ENCODE data around the gene SLU7. TPM values are rescaled to one million over a fixed set of nuclear protein-coding genes. Genes with fewer than 3 reads are reported as not detected.

SLU7 gene
- polyA plus RNA-seq, 1 of the 3 experiments (the other 2 are of a cell fraction) = 22.3 TPM

DNA sequence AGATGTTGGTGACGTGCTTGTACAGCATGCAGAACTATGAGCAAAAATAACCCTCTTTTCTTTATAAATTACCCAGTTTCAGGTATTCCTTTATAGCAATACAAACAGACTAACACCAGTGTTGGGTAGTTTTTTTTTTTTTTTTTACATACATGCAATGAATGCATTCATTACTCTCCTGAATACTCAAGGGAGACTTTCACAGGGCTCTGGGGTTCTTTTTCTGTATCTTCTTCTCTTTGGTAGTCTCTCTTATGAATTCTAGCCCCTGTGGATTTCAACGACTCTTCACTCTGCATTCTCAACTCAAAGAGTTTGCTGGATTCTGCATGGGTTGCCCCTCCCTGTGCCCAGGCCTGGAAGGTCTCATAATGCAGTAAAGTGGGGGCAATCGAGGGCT, 30.6 kb upstream of the SLU7 start:
- H2AFZ ChIP-seq (ENCODE audit: low read depth) = no peak overlapping the region
- DNase-seq = no peak
- H3K79me2 ChIP-seq (ENCODE audit: insufficient read depth) = no peaks in the 10 kb centered on the region
- H3K9me2 ChIP-seq = no peaks in the 10 kb centered on the region
- no peaks in the 10 kb centered on the region for H3K4me1 ChIP-seq (ENCODE audit: control insufficient read depth in 1 of 2, insufficient read depth in 2 of 2, low read depth in 1 of 2, low read length in 1 of 2)
- no peak overlapping the region for H3K9ac ChIP-seq
- 42% methylated on average over 3 of the region's 3 CpGs for WGBS (ENCODE audit: low lambda C conversion rate)
- no peak for TF ChIP-seq RXRA (IDR thresholded peaks at IDR 0.05; ENCODE audit: borderline replicate concordance, low read depth)
- TF ChIP-seq NFIC (IDR thresholded peaks at IDR 0.05; ENCODE audit: borderline replicate concordance) = no peak
- no peak for TF ChIP-seq CHD2 (IDR thresholded peaks at IDR 0.05; ENCODE audit: low read length, partially characterized antibody)
- no peak for TF ChIP-seq MXI1 (IDR thresholded peaks at IDR 0.05; ENCODE audit: low read depth, low read length)
- TF ChIP-seq RFX5 (IDR thresholded peaks at IDR 0.05; ENCODE audit: low read length) = no peak
- TF ChIP-seq TEAD4 (IDR thresholded peaks at IDR 0.05; ENCODE audit: borderline replicate concordance, insufficient read depth) = no peak
- no peak for TF ChIP-seq MAX (IDR thresholded peaks at IDR 0.05; ENCODE audit: low read depth)
- TF ChIP-seq, protein P1, sequence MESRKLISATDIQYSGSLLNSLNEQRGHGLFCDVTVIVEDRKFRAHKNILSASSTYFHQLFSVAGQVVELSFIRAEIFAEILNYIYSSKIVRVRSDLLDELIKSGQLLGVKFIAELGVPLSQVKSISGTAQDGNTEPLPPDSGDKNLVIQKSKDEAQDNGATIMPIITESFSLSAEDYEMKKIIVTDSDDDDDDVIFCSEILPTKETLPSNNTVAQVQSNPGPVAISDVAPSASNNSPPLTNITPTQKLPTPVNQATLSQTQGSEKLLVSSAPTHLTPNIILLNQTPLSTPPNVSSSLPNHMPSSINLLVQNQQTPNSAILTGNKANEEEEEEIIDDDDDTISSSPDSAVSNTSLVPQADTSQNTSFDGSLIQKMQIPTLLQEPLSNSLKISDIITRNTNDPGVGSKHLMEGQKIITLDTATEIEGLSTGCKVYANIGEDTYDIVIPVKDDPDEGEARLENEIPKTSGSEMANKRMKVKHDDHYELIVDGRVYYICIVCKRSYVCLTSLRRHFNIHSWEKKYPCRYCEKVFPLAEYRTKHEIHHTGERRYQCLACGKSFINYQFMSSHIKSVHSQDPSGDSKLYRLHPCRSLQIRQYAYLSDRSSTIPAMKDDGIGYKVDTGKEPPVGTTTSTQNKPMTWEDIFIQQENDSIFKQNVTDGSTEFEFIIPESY (IDR thresholded peaks at IDR 0.05; ENCODE audit: borderline replicate concordance, low read depth) = no peak
- no peak for TF ChIP-seq SIN3A (IDR thresholded peaks at IDR 0.05; ENCODE audit: borderline replicate concordance, low read depth, low read length)
- no peak for TF ChIP-seq MEF2A (IDR thresholded peaks at IDR 0.05; ENCODE audit: borderline replicate concordance, low read depth)
- no peak overlapping the region for H3K4me2 ChIP-seq
- ChIA-PET CTCF (interaction anchor here (2.5 kb wide), 1 partner anchor 10 kb away, joined by 22 read pairs; no protein-coding TSS in a partner anchor), POLR2A (no interaction called here)
- no peaks in the 10 kb centered on the region for H4K20me1 ChIP-seq (ENCODE audit: insufficient read depth)
- H3K9me3 ChIP-seq = no peaks in the 10 kb centered on the region
- no peaks in the 10 kb centered on the region for H3K27me3 ChIP-seq (ENCODE audit: insufficient read depth)
- no peak overlapping the region for H3K4me3 ChIP-seq (ENCODE audit: low read depth in 2 of 2, low read length in 1 of 2)
- no peak overlapping the region for H3K27ac ChIP-seq (ENCODE audit: low read depth in 2 of 2, low read length in 1 of 2)
- no peaks in the 10 kb centered on the region for H3K36me3 ChIP-seq (replicated peaks in 1 of 2; ENCODE audit: control insufficient read depth in 1 of 2, insufficient read depth in 2 of 2, low read length in 1 of 2)
- H3F3A ChIP-seq (replicated peaks; ENCODE audit: insufficient read depth) = no peaks in the 10 kb centered on the region

DNA sequence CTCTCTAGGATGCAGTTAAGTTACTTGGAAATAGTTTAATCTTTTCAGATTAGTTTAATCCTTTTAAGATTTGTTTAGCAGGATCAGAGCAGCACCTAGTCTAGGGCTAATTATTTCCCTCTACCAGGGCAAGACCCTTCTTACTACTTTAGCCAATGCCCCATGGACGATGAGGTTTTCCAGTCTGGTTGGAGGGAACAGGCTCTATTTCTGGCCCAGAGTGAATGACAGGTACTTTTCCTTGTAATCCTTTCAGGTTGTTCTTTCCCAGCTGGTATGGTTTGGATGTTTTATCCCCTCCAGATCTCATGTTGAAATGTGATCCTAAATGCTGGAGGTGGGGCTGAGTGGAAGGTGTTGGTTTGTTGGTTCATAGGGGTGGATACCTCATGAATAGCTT, 30.0 kb upstream of the SLU7 start:
- Histone ChIP-seq H2AFZ (ENCODE audit: low read depth) (no peak overlapping the region), H3K27ac (ENCODE audit: low read depth in 2 of 2, low read length in 1 of 2) (no peak overlapping the region), H3K4me1 (ENCODE audit: control insufficient read depth in 1 of 2, insufficient read depth in 2 of 2, low read depth in 1 of 2, low read length in 1 of 2) (no peaks in the 10 kb centered on the region), H3K9ac (no peak overlapping the region), H4K20me1 (ENCODE audit: insufficient read depth) (no peaks in the 10 kb centered on the region), H3K4me2 (no peak overlapping the region), H3K79me2 (ENCODE audit: insufficient read depth) (no peaks in the 10 kb centered on the region), H3K9me2 (no peaks in the 10 kb centered on the region), H3K9me3 (no peaks in the 10 kb centered on the region), H3K27me3 (ENCODE audit: insufficient read depth) (no peaks in the 10 kb centered on the region), H3F3A (replicated peaks; ENCODE audit: insufficient read depth) (no peaks in the 10 kb centered on the region), H3K36me3 (replicated peaks in 1 of 2; ENCODE audit: control insufficient read depth in 1 of 2, insufficient read depth in 2 of 2, low read length in 1 of 2) (no peaks in the 10 kb centered on the region), H3K4me3 (ENCODE audit: low read depth in 2 of 2, low read length in 1 of 2) (no peak overlapping the region)
- 27% methylated on average over 1 of the region's 1 CpG for WGBS (ENCODE audit: low lambda C conversion rate)
- DNase-seq = no peak
- no peak for TF ChIP-seq FOXJ3 (CRISPR knock-in tag; IDR thresholded peaks at IDR 0.05)
- TF ChIP-seq, protein P1 (IDR thresholded peaks at IDR 0.05; ENCODE audit: borderline replicate concordance, low read depth) = no peak
- no peak for TF ChIP-seq EP300 (IDR thresholded peaks at IDR 0.05; ENCODE audit: borderline replicate concordance in 1 of 2, low read depth in 1 of 2, low read length in 1 of 2)
- no peak for TF ChIP-seq REST (IDR thresholded peaks at IDR 0.05; ENCODE audit: low read depth, low read length)
- TF ChIP-seq USF2 (IDR thresholded peaks at IDR 0.05; ENCODE audit: borderline replicate concordance, low read depth, low read length) = no peak
- no peak for TF ChIP-seq RCOR1 (IDR thresholded peaks at IDR 0.05; ENCODE audit: low read length)
- ChIA-PET POLR2A (no interaction called here), CTCF (interaction anchor here (2.5 kb wide), 1 partner anchor 10 kb away, joined by 22 read pairs; no protein-coding TSS in a partner anchor)
